ENCODE measurements around the gene NOC4L.
"Not testable (repeated sequence)": the region's sequence is repeated elsewhere in the genome, so short reads cannot be mapped to it uniquely, and the experiment has no call there.

Gene NOC4L

GRCh38 chr12:132142679-132143335 lies 1.4 kb upstream of the NOC4L start:
- DNase-seq (ENCODE audit: low read depth in 2 of 2), result no peak

- no peak for DNase-seq (ENCODE audit: low read depth in 2 of 2)
Measured at GRCh38 chr12:132143336-132144071, 753 bp upstream of the NOC4L start.

DNA sequence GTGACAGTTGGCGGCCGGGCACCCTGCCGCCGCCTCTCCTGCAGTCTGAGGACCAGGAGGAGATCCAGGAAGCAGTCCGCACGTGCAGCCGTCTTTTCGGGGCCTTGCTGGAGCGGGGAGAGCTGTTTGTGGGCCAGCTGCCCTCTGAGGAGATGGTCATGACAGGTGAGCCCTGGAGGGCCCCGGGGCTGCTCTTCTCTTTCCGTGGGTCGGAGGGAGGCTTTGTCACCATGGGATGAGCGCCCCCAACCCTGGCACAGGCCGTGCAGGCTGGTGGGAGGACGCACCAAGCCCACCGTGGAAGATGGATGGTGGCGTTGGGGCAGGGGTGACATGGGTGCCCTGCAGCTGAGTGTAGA lies 532 bp downstream of the NOC4L start:
- no peak for DNase-seq (ENCODE audit: low read depth in 2 of 2)

- DNase-seq (ENCODE audit: low read depth in 2 of 2), result no peak
Measured at GRCh38 chr12:132145334-132145733, 1.1 kb downstream of the NOC4L start.

DNA sequence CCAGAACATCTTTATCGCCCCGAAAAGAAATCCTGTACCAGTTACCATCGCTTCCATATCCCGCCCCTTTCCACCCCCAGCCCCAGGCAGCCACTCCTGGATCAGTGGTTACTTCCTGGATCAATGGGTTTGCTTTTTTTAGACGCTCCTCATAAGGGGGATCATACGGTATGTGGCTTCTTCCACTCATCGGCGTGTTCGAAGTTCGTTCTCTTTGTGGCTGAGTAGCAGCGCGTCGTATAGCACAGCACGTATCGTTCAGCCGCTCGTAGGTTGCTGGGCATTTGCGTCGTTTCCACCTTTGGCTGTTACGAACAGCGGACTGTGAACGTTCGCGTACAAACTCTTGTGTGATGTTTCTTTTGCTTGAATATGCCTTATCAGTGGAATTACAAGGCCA lies 1.8 kb downstream of the NOC4L start:
- DNase-seq (ENCODE audit: low read depth in 2 of 2), result no peak

- DNase-seq (ENCODE audit: low read depth in 2 of 2), result no peak
Measured at GRCh38 chr12:132146772-132147422, 2.6 kb downstream of the NOC4L start.

DNA sequence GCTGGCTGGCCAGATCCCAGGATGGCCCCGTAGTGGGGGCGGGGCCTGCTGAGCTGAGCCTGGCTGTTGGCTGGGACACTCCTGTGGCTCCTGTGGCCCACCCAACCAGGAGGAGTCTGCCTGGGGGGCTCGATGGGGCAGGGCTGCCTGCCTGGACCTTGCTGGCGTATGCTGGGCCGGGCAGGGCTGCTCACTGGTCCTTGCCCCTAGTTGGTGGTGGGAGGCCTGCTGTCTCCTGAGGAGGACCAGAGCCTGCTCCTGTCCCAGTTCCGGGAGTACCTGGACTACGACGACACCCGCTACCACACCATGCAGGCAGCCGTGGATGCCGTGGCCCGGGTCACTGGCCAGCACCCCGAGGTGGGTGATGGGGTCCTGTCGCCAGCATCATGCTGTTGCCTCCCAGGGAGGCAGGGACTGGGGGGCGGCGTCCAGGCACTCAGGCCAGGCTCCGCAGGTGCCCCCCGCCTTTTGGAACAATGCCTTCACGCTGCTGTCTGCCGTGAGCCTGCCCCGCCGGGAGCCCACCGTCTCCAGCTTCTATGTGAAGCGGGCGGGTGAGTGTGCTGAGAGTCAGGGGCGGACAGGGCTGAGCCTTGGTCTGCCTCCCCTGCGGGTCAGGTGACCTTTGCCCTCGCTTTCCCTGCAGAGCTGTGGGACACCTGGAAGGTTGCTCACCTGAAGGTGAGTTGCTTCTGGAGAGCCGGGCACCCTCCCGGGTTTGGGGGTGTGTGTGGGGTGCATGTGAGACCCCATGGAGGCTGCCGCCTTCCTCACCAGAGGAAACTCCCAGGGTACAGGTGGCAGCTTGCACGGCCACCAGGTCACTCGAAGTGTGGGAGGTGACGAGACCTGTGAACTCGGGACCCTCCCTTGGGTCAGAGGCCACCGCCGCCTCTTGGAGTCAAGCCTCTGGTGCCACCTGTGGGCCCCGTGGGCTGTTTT lies 3.4 kb downstream of the NOC4L start:
- no peak for DNase-seq (ENCODE audit: low read depth in 2 of 2)

- no peak for DNase-seq (ENCODE audit: low read depth in 2 of 2)
Measured at GRCh38 chr12:132148368-132149045, 4.2 kb downstream of the NOC4L start.

GRCh38 chr12:132149526-132149925 lies 5.3 kb downstream of the NOC4L start:
- not testable (repeated sequence) for DNase-seq (ENCODE audit: low read depth in 2 of 2)

- DNase-seq (ENCODE audit: low read depth in 2 of 2), result no peak
Measured at GRCh38 chr12:132150780-132151144, 6.5 kb downstream of the NOC4L start.

GRCh38 chr12:132151145-132151765 lies 7.0 kb downstream of the NOC4L start:
- DNase-seq (ENCODE audit: low read depth in 2 of 2), result no peak

DNA sequence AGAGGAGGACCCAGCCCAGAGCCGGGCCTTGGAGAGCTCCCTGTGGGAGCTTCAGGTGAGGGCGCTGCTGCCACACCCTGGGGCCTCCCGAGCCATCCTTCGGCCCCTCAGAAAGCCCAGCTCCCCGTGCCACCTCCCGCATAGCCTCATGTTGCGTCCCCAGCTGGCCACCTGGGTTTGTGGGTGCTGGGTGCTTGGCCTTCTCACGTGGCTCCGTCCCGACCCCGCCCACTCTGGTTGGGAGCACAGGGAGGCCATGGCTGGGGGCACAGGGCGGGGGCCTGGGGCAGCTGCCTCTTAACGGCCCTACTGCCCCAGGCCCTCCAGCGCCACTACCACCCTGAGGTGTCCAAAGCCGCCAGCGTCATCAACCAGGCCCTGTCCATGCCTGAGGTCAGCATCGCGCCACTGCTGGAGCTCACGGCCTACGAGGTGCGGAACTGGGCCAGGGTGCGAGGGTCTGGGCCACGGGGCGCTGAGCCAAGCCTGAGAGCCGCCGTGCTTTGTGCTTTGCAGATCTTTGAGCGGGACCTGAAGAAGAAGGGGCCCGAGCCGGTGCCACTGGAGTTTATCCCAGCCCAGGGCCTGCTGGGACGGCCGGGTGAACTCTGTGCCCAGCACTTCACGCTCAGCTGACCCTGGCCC lies 7.6 kb downstream of the NOC4L start:
- no peak for DNase-seq (ENCODE audit: low read depth in 2 of 2)

GRCh38 chr12:132152411-132152821 lies 8.2 kb downstream of the NOC4L start:
- no peak for DNase-seq (ENCODE audit: low read depth in 2 of 2)

DNA sequence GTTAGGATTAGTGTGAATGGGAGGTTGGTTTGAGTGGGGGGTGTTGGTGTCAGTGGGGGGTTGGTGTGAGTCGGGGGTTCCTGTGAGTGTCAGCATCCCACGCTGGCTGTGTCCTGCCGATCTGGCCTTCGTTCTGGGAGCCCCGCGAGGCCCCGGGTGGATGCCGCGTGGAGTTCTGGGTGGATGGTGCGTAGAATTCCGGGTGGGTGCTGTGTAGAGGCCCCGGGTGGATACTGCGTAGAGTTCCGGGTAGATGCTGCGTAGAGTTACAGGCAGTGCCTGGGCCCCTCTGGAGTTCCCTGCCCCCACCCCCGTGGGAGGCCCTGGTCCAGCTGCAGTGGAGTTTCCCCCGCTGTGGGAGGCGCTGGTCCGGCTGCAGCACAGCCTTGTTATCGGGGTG lies 8.7 kb downstream of the NOC4L start:
- DNase-seq (ENCODE audit: low read depth in 2 of 2), result no peak

GRCh38 chr12:132153501-132154340 lies 9.5 kb downstream of the NOC4L start:
- peak; percentile 39 to 42 for DNase-seq (ENCODE audit: low read depth in 2 of 2)

DNA sequence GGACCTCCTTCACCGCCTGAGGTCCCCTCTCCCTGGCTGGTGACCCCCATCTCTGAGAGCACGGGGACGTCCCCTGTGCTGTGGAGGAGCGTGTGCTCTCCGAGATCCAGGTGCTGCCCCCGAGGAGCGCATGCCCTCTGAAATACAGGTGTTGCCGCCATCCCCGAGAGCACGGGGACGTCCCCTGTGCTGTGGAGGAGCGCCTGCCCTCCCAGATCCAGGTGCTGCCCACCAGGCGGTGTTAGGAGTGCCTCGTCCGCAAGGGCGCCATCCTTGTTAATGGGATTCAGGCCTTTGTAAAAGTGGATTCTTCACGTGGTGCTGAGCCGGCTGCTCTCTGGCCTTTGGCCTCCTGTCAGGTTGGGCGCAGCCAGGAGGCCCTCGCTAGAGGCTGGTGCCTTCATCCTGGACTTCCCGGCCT lies 10.1 kb downstream of the NOC4L start:
- no peak for DNase-seq (ENCODE audit: low read depth in 2 of 2)

DNA sequence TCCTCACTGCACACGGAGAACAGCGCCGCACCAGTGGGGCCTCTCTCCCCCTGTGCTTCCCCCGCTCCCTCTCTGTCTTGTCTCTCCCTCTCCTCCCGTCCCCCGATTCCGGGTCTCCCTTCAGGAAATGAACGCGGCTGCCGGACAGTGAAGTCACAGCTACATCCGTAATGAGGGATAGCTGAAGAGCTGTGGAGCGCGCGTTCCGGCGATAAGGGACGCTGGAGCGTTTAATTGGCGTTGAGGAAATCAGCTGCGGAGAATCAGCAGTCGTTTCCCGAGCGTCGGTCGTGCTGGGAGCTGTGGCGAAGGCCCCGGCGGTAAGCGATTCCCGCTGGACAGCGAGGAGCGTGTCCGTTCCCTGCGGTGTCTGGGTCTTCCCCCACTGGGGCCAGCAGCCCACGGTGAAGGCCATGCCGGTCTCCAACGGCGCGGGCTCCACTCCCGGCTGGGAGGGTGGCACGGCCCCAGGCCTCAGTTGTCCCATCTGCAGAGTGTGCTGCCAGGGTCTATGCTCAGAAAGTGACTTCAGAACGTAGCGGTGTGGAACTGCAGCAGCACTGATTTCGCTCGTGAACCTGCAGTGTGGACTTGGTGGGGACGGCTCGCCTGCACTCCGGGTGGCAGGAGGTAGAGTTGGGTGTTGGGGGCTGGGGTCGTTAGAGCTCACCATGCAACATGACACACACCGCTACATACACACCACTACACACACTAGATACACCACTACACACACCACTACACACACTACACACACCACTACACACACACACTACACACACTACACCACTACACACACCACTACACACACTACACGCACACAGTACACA lies 10.9 kb downstream of the NOC4L start:
- DNase-seq (ENCODE audit: low read depth in 2 of 2), result no peak

- no peak for DNase-seq (ENCODE audit: low read depth in 2 of 2)
Measured at GRCh38 chr12:132155771-132156572, 11.7 kb downstream of the NOC4L start.
